NB4 (cell line): ENCODE measurements around the gene SMYD3.

Experiments used
- DNase-seq: peaks from one replicate; pipeline ENCODE4 v3.0.0; 2010; ENCODE audit warnings: low read depth
- H3K4me3 ChIP-seq: one replicate; pipeline ENCODE4 v1.5.1; 2011; ENCODE audit warnings: mild to moderate bottlenecking, low read depth, low read length, moderate library complexity
- MAX ChIP-seq: IDR thresholded peaks from 2 replicates; pipeline ENCODE4 v1.6.1; 2011; ENCODE audit warnings: low read depth, low read length
- MYC ChIP-seq: IDR thresholded peaks from 2 replicates; pipeline ENCODE4 v1.6.1; 2011; ENCODE audit warnings: low read depth, low read length
- POLR2A ChIP-seq: IDR thresholded peaks from 2 replicates; pipeline ENCODE4 v1.6.1; 2011; ENCODE audit warnings: mild to moderate bottlenecking; ENCODE audit not compliant: insufficient read length; ENCODE audit errors: extremely low read depth
- TF ChIP-seq, protein P1 (sequence below): IDR thresholded peaks from one replicate; pipeline ENCODE4 v1.5.1; 2012; ENCODE audit warnings: low read depth, low read length

SMYD3 gene

DNA sequence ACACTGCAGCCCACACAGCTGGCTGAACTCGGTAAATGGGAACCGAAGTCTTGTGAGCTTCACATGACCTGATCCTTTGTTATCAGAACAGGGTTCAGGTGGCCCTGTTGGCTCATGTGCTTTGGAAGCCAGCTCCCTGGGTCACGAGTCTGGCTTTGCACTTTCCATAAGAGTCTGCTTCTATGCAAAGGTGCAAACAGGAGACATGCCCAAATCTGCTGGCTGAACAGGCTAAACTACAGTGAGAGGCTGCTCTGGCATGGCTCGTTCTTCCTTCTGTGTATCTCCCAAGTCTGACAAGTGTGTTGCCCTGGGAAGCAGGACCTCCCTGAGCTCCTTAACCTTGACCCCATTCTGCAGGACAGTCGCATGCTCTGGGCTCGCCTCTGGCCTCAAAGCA, 802.7 kb downstream of the SMYD3 start:
- no peak overlapping the region for H3K4me3 ChIP-seq
- DNase-seq: no peak
- TF ChIP-seq POLR2A (no peak), MAX (no peak), MYC (no peak)
- TF ChIP-seq, protein P1, sequence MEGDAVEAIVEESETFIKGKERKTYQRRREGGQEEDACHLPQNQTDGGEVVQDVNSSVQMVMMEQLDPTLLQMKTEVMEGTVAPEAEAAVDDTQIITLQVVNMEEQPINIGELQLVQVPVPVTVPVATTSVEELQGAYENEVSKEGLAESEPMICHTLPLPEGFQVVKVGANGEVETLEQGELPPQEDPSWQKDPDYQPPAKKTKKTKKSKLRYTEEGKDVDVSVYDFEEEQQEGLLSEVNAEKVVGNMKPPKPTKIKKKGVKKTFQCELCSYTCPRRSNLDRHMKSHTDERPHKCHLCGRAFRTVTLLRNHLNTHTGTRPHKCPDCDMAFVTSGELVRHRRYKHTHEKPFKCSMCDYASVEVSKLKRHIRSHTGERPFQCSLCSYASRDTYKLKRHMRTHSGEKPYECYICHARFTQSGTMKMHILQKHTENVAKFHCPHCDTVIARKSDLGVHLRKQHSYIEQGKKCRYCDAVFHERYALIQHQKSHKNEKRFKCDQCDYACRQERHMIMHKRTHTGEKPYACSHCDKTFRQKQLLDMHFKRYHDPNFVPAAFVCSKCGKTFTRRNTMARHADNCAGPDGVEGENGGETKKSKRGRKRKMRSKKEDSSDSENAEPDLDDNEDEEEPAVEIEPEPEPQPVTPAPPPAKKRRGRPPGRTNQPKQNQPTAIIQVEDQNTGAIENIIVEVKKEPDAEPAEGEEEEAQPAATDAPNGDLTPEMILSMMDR: no peak

DNA sequence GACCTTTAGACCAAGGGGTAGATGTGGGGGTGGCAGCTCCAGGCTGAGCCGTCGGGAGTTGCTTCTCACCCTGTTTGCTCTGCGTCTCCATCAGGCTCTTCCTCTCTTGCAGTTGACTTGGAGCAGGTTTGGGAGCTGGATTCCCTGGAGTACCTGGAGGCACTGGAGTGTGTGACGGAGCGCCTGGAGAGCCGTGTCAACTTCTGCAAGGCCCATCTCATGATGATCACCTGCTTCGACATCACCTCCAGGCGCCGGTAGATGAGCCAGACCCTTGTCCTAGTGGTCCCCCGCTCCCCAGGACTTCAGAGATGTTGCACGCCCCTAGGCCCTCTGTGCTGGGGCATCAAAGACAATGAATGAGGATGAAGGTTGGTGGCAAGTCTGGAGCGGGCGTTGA, 804.7 kb downstream of the SMYD3 start:
- TF ChIP-seq MAX (no peak), POLR2A (no peak), MYC (no peak)
- TF ChIP-seq, protein P1: no peak
- no peak for DNase-seq
- no peak overlapping the region for H3K4me3 ChIP-seq

DNA sequence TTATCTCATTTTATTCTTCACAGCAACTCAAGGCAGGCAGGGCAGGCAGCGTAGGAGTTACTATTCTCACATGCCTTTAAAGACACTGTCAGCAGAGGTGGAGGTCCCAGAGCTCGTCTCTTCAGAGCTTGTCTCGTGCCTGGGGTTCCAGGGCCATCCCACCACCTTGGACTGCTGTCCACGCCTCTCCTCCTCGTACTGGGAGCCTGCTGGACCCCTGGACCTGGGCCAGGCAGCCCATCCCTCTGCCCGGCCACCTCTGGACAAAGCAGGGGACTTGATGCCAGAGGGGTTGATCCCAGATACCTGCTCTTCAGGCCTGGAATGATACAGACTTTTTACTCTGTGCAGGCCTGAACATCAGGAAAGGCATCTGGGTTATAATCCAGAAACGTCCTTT, 805.4 kb downstream of the SMYD3 start:
- no peak for DNase-seq
- no peak for TF ChIP-seq POLR2A
- no peak for TF ChIP-seq MYC
- TF ChIP-seq MAX: no peak
- TF ChIP-seq, protein P1: no peak
- no peak overlapping the region for H3K4me3 ChIP-seq

DNA sequence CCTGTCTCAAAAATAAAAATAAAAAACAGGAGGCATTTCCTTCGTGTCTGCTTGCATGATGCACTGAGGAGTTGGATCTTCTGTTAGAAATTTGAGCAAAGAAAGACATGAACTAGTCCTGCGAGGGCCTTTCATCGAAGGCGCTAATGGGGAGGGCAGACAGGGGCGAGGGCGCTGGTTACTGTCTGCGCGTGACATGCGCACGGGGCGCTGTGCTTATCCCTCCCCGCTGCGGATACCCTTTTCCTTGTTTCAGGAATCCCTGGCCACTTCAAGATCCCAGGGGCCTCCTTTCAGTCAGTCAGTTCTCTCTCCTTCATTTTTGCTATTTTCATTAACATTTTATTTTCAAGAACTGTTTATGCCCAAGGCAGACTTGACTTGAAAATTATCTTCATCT, 806.4 kb downstream of the SMYD3 start:
- DNase-seq: no peak
- H3K4me3 ChIP-seq: no peak overlapping the region
- TF ChIP-seq MYC: no peak
- TF ChIP-seq, protein P1: no peak
- TF ChIP-seq MAX: no peak
